Skeletal muscle tissue (tissue), 4 donors: ENCODE data around the gene CCL19. TPM values are rescaled to one million over a fixed set of nuclear protein-coding genes. Genes with fewer than 3 reads are reported as not detected.
"Not testable (repeated sequence)": the region's sequence is repeated elsewhere in the genome, so short reads cannot be mapped to it uniquely, and the experiment has no call there.

ENCODE experiments used
- H3K27ac ChIP-seq: one replicate; pipeline ENCODE4 v1.7.0; 2013; ENCODE audit warnings: mild to moderate bottlenecking, low read depth, low read length, inconsistent platforms
- H3K27me3 ChIP-seq, 3 donors: one replicate each; pipeline ENCODE4 v1.7.0; 2013; ENCODE audit warnings: low read length in 3 of 3; ENCODE audit not compliant: control insufficient read depth in 3 of 3, insufficient read depth in 3 of 3
- H3K36me3 ChIP-seq, 3 donors: one replicate each; pipeline ENCODE4 v1.7.0; 2013; ENCODE audit warnings: low read length in 3 of 3; ENCODE audit not compliant: control insufficient read depth in 3 of 3, insufficient read depth in 3 of 3
- H3K4me1 ChIP-seq, 3 donors: one replicate each; pipeline ENCODE4 v1.7.0; 2013; ENCODE audit warnings: low read length in 3 of 3, mild to moderate bottlenecking in 3 of 3; ENCODE audit not compliant: control insufficient read depth in 3 of 3, insufficient read depth in 3 of 3
- H3K4me3 ChIP-seq, 3 donors: one replicate each; pipeline ENCODE4 v1.7.0; 2013; ENCODE audit warnings: low read length in 3 of 3
- H3K9ac ChIP-seq, 3 donors: one replicate each; pipeline ENCODE4 v1.7.0; 2013; ENCODE audit warnings: low read length in 3 of 3, mild to moderate bottlenecking in 3 of 3, moderate library complexity in 2 of 3, low read depth in 1 of 3
- H3K9me3 ChIP-seq, 3 donors: one replicate each; pipeline ENCODE4 v1.7.0; 2013; ENCODE audit warnings: low read length in 3 of 3; ENCODE audit not compliant: control insufficient read depth in 3 of 3
- total RNA-seq: library from RNA; depleted of rRNA; stranded (reverse); fragments of >200 nt; gene quantifications from one replicate; pipeline ENCODE4 v1.2.3, GENCODE V29; 2014
- donor health status: Osteomylitis.

CCL19 gene
- not detected for total RNA-seq

GRCh38 chr9:34690983-34691935, at the start of gene CCL19:
Gene CCL19, minus strand, starts transcription at chr9:34691276. Its CDS starts 137 bp downstream, at chr9:34691139.
- Histone ChIP-seq H3K27me3 (no peaks in the 10 kb centered on the region), H3K9me3 (no peaks in the 10 kb centered on the region), H3K4me3 (no peak within 1 kb of the TSS), H3K9ac (no peak within 1 kb of the TSS), H3K27ac (no peak within 1 kb of the TSS), H3K36me3 (no peaks in the 10 kb centered on the region), H3K4me1 (peaks cover 0 to 11% (median 4%) of the 10 kb centered on the region in 3 donors)

- not testable (repeated sequence) for H3K4me3 ChIP-seq, H3K36me3 ChIP-seq, H3K9me3 ChIP-seq, H3K27ac ChIP-seq, H3K9ac ChIP-seq, H3K4me1 ChIP-seq, H3K27me3 ChIP-seq
These were observed 49.1 kb upstream of the CCL19 start for GRCh38 chr9:34740176-34740575.

GRCh38 chr9:34737677-34738260, 46.7 kb upstream of the CCL19 start:
- no peaks in the 10 kb centered on the region for H3K27me3 ChIP-seq
- no peaks in the 10 kb centered on the region for H3K36me3 ChIP-seq
- no peaks in the 10 kb centered on the region for H3K9me3 ChIP-seq

GRCh38 chr9:34734720-34735119, 43.6 kb upstream of the CCL19 start:
- Histone ChIP-seq H3K9me3 (no peaks in the 10 kb centered on the region), H3K27ac (no peak overlapping the region), H3K4me3 (no peak overlapping the region), H3K9ac (no peak overlapping the region), H3K4me1 (no peaks in the 10 kb centered on the region), H3K36me3 (no peaks in the 10 kb centered on the region), H3K27me3 (no peaks in the 10 kb centered on the region)

More at GRCh38 chr9:34737677-34738260, 46.7 kb upstream of the CCL19 start:
- Histone ChIP-seq H3K27ac (no peak overlapping the region), H3K9ac (no peak overlapping the region), H3K4me3 (no peak overlapping the region), H3K4me1 (no peaks in the 10 kb centered on the region)

GRCh38 chr9:34732886-34733285, 41.8 kb upstream of the CCL19 start:
- no peak overlapping the region for H3K27ac ChIP-seq

GRCh38 chr9:34732478-34732877, 41.4 kb upstream of the CCL19 start:
- Histone ChIP-seq H3K27ac (no peak overlapping the region), H3K36me3 (no peaks in the 10 kb centered on the region), H3K4me3 (no peak overlapping the region), H3K9ac (no peak overlapping the region), H3K9me3 (no peaks in the 10 kb centered on the region), H3K27me3 (no peaks in the 10 kb centered on the region), H3K4me1 (no peaks in the 10 kb centered on the region)

More at GRCh38 chr9:34732886-34733285, 41.8 kb upstream of the CCL19 start:
- no peaks in the 10 kb centered on the region for H3K36me3 ChIP-seq
- no peak overlapping the region for H3K9ac ChIP-seq
- no peaks in the 10 kb centered on the region for H3K27me3 ChIP-seq
- no peak overlapping the region for H3K4me3 ChIP-seq
- no peaks in the 10 kb centered on the region for H3K9me3 ChIP-seq
- H3K4me1 ChIP-seq, result no peaks in the 10 kb centered on the region

GRCh38 chr9:34723141-34723540, 32.1 kb upstream of the CCL19 start:
- Histone ChIP-seq H3K4me3 (no peak overlapping the region), H3K27ac (no peak overlapping the region), H3K9ac (no peak overlapping the region), H3K4me1 (peaks cover 0 to 3% (median 3%) of the 10 kb centered on the region in 3 donors), H3K36me3 (no peaks in the 10 kb centered on the region), H3K27me3 (no peaks in the 10 kb centered on the region), H3K9me3 (no peaks in the 10 kb centered on the region)

- not testable (repeated sequence) for H3K27ac ChIP-seq, H3K4me1 ChIP-seq, H3K27me3 ChIP-seq, H3K36me3 ChIP-seq, H3K4me3 ChIP-seq, H3K9me3 ChIP-seq, H3K9ac ChIP-seq
These were observed 28.6 kb upstream of the CCL19 start for GRCh38 chr9:34719769-34720025.

GRCh38 chr9:34719021-34719768, 28.1 kb upstream of the CCL19 start:
- no peak overlapping the region for H3K4me3 ChIP-seq
- no peak overlapping the region for H3K9ac ChIP-seq
- H3K27me3 ChIP-seq, result no peaks in the 10 kb centered on the region
- no peaks in the 10 kb centered on the region for H3K9me3 ChIP-seq
- peaks cover 3 to 4% (median 3%) of the 10 kb centered on the region in 3 donors for H3K4me1 ChIP-seq
- no peaks in the 10 kb centered on the region for H3K36me3 ChIP-seq
- no peak overlapping the region for H3K27ac ChIP-seq
